WERI-Rb-1 (cell line): ENCODE measurements around the gene TGFB2.

Experiments
- DNase-seq: peaks from one replicate; pipeline ENCODE4 v3.0.0-alpha.2; 2020
- H3K27ac ChIP-seq: fragments of 250-450 bp; sonication (Bioruptor Pico); 2 replicates; pipeline ENCODE4 v1.5.1; 2020; ENCODE audit warnings: mild to moderate bottlenecking, moderate library complexity
- H3K27me3 ChIP-seq: fragments of 250-450 bp; sonication (Bioruptor Pico); 2 replicates; pipeline ENCODE4 v1.5.1; 2021; ENCODE audit warnings: mild to moderate bottlenecking, low read depth, moderate library complexity; ENCODE audit not compliant: insufficient read depth, severe bottlenecking
- H3K36me3 ChIP-seq: fragments of 250-450 bp; sonication (Bioruptor Pico); 2 replicates; pipeline ENCODE4 v1.5.1; 2020; ENCODE audit warnings: mild to moderate bottlenecking, moderate library complexity
- H3K4me3 ChIP-seq: 2 replicates; pipeline ENCODE4 v1.5.1; 2011; ENCODE audit warnings: low read depth, mild to moderate bottlenecking, control low read depth, low read length
- H3K9me3 ChIP-seq: fragments of 250-450 bp; sonication (Bioruptor Pico); 2 replicates; pipeline ENCODE4 v1.5.1; 2021; ENCODE audit warnings: mild to moderate bottlenecking, moderate library complexity; ENCODE audit not compliant: severe bottlenecking
- CTCF ChIP-seq: IDR thresholded peaks from 2 replicates; pipeline ENCODE4 v1.5.1; 2011; ENCODE audit warnings: low read depth, mild to moderate bottlenecking, control low read depth, inconsistent platforms, low read length

TGFB2 gene

GRCh38 chr1:218369688-218370511, 24.8 kb downstream of the TGFB2 start:
- Histone ChIP-seq H3K36me3 (no peaks in the 10 kb centered on the region), H3K4me3 (no peak overlapping the region), H3K27ac (no peak overlapping the region), H3K27me3 (no peaks in the 10 kb centered on the region), H3K9me3 (no peaks in the 10 kb centered on the region)
- DNase-seq: no peak
- TF ChIP-seq CTCF: no peak

GRCh38 chr1:218371927-218372672, 27.0 kb downstream of the TGFB2 start:
- Histone ChIP-seq H3K9me3 (no peaks in the 10 kb centered on the region), H3K27ac (peak overlapping the region; percentile 34; the same call in 1 of the 2 replicates), H3K4me3 (no peak overlapping the region), H3K36me3 (no peaks in the 10 kb centered on the region), H3K27me3 (no peaks in the 10 kb centered on the region)
- DNase-seq: peak; percentile 31
- TF ChIP-seq CTCF: no peak

GRCh38 chr1:218374401-218375353, 29.5 kb downstream of the TGFB2 start:
- Histone ChIP-seq H3K36me3 (no peaks in the 10 kb centered on the region), H3K9me3 (no peaks in the 10 kb centered on the region), H3K27ac (no peak overlapping the region), H3K27me3 (no peaks in the 10 kb centered on the region), H3K4me3 (no peak overlapping the region)
- no peak for DNase-seq
- TF ChIP-seq CTCF: no peak

GRCh38 chr1:218376722-218377121, 31.6 kb downstream of the TGFB2 start:
- TF ChIP-seq CTCF: no peak
- H3K36me3 ChIP-seq: no peaks in the 10 kb centered on the region
- H3K27me3 ChIP-seq: no peaks in the 10 kb centered on the region
- H3K27ac ChIP-seq: no peak overlapping the region
- H3K9me3 ChIP-seq: no peaks in the 10 kb centered on the region
- H3K4me3 ChIP-seq: no peak overlapping the region
- DNase-seq: no peak

GRCh38 chr1:218377143-218377660, 32.1 kb downstream of the TGFB2 start:
- Histone ChIP-seq H3K9me3 (no peaks in the 10 kb centered on the region), H3K27ac (no peak overlapping the region), H3K36me3 (no peaks in the 10 kb centered on the region), H3K4me3 (no peak overlapping the region), H3K27me3 (no peaks in the 10 kb centered on the region)
- no peak for TF ChIP-seq CTCF
- DNase-seq: no peak
